Sigmoid colon (tissue), 7 donors: ENCODE data around the gene GRM1. TPM values are rescaled to one million over a fixed set of nuclear protein-coding genes. Genes with fewer than 3 reads are reported as not detected.

ENCODE experiments used
- DNase-seq: peaks from one replicate; pipeline ENCODE4 v3.0.0-alpha.2; 2019
- H3K27ac ChIP-seq, 4 donors: fragments of 200-600 bp; sonication (generic); one replicate each; pipeline ENCODE4 v1.5.1; 2016 to 2019; ENCODE audit warnings: mild to moderate bottlenecking in 1 of 4
- H3K27me3 ChIP-seq, 3 donors: fragments of 200-600 bp; sonication (generic); one replicate each; pipeline ENCODE4 v1.5.1; 2019; ENCODE audit warnings: mild to moderate bottlenecking in 1 of 3
- H3K36me3 ChIP-seq, 4 donors: fragments of 200-600 bp; sonication (generic); one replicate each; pipeline ENCODE4 v1.5.1; 2016 to 2019
- H3K4me1 ChIP-seq, 4 donors: fragments of 200-600 bp; sonication (generic); one replicate each; pipeline ENCODE4 v1.5.1; 2017 to 2019
- H3K4me3 ChIP-seq, 4 donors: fragments of 200-600 bp; sonication (generic); one replicate each; pipeline ENCODE4 v1.5.1; 2017 to 2019; ENCODE audit warnings: mild to moderate bottlenecking in 2 of 4, moderate library complexity in 1 of 4
- H3K9me3 ChIP-seq, 4 donors: fragments of 200-600 bp in 3 of 4; sonication (generic) in 3 of 4; one replicate each; pipeline versions ENCODE4 v1.5.1 to v1.6.1; 2013 to 2019
- CTCF ChIP-seq, 4 experiments: fragments of 450-650 bp in 3 of 4; fragments of 200-600 bp in 1 of 4; IDR thresholded peaks; one replicate each; pipeline ENCODE4 v1.5.1; 2016 to 2019; ENCODE audit warnings: antibody characterized with exemption in 4 of 4, mild to moderate bottlenecking in 3 of 4, moderate library complexity in 2 of 4
- EP300 ChIP-seq, 4 donors: sonication (generic); formaldehyde crosslinking; IDR thresholded peaks; one replicate each; pipeline ENCODE4 v1.6.1; 2017; ENCODE audit warnings: antibody characterized with exemption in 4 of 4
- POLR2A ChIP-seq, 2 donors: fragments of 450-650 bp; IDR thresholded peaks; one replicate each; pipeline ENCODE4 v1.6.1; 2016; ENCODE audit warnings: antibody characterized with exemption in 2 of 2, mild to moderate bottlenecking in 2 of 2, moderate library complexity in 2 of 2
- POLR2AphosphoS5 ChIP-seq, 4 donors: sonication (generic); formaldehyde crosslinking; IDR thresholded peaks; one replicate each; pipeline ENCODE4 v1.6.1; 2017; ENCODE audit warnings: antibody characterized with exemption in 4 of 4
- WGBS, 2 donors: extraction: QIAGEN DNeasy Blood & Tissue Kit; methylation state at CpG; one replicate each; pipeline ENCODE4 v1.1.7; 2013; 5-methylcytosine and 5-hydroxymethylcytosine counted together
- intact Hi-C: fragments of 100-400 bp; cut with DNase I; formaldehyde crosslinking; loops from one replicate; pipeline ENCODE4 v1.15.1; 2023
- polyA plus RNA-seq, 3 donors: library from polyadenylated mRNA; stranded (reverse); fragments of 200-250 nt; gene quantifications; one replicate each; pipeline ENCODE4 v1.2.3, GENCODE V29; 2013
- total RNA-seq, 4 donors: library from RNA; depleted of rRNA; stranded (reverse); fragments of >200 nt; gene quantifications; one replicate each; pipeline ENCODE4 v1.1.0, GENCODE V29; 2016
- donor health status: healthy with polysubstance abuse.
- donor health status: Bipolar disorder and iron deficiency.
- donor health status: healthy.

Gene GRM1
- total and polyA plus RNA-seq, 7 donors: under 0.01 to 0.36 (median 0.03) TPM; not detected in 4

GRCh38 chr6:146408583-146408982, 379.7 kb downstream of the GRM1 start:
- Histone ChIP-seq H3K4me3 (no peak overlapping the region), H3K4me1 (no peaks in the 10 kb centered on the region), H3K27me3 (no peaks in the 10 kb centered on the region), H3K36me3 (no peaks in the 10 kb centered on the region), H3K9me3 (no peaks in the 10 kb centered on the region), H3K27ac (no peak overlapping the region)
- DNase-seq: no peak
- intact Hi-C loops: no loop called here
- 58 to 72% methylated on average over 5 of the region's 5 CpGs for WGBS, 2 donors
- TF ChIP-seq POLR2AphosphoS5 (IDR thresholded peaks at IDR 0.05) (no peak), EP300 (IDR thresholded peaks at IDR 0.05) (no peak), CTCF (IDR thresholded peaks at IDR 0.05) (no peak), POLR2A (IDR thresholded peaks at IDR 0.05) (no peak)

GRCh38 chr6:146410851-146411595, 382.2 kb downstream of the GRM1 start:
- WGBS, 2 donors: 74 to 75% methylated on average over 2 of the region's 2 CpGs
- H3K36me3 ChIP-seq: no peaks in the 10 kb centered on the region
- no peak overlapping the region for H3K4me3 ChIP-seq
- intact Hi-C loops: no loop called here
- H3K27ac ChIP-seq: no peak overlapping the region
- H3K4me1 ChIP-seq: no peaks in the 10 kb centered on the region
- H3K27me3 ChIP-seq: no peaks in the 10 kb centered on the region
- H3K9me3 ChIP-seq: no peaks in the 10 kb centered on the region
- no peak for DNase-seq
- TF ChIP-seq POLR2A (IDR thresholded peaks at IDR 0.05) (no peak), CTCF (IDR thresholded peaks at IDR 0.05) (no peak), POLR2AphosphoS5 (IDR thresholded peaks at IDR 0.05) (no peak), EP300 (IDR thresholded peaks at IDR 0.05) (no peak)

- no peak for TF ChIP-seq POLR2AphosphoS5 (IDR thresholded peaks at IDR 0.05)
- no peak for TF ChIP-seq CTCF (IDR thresholded peaks at IDR 0.05)
- no peak for TF ChIP-seq EP300 (IDR thresholded peaks at IDR 0.05)
- TF ChIP-seq POLR2A (IDR thresholded peaks at IDR 0.05): no peak
- H3K36me3 ChIP-seq: no peaks in the 10 kb centered on the region
- DNase-seq: no peak
- WGBS, 2 donors: 82 to 84% methylated on average over 5 of the region's 5 CpGs
- H3K4me1 ChIP-seq: no peaks in the 10 kb centered on the region
- no peak overlapping the region for H3K27ac ChIP-seq
- no peaks in the 10 kb centered on the region for H3K27me3 ChIP-seq
- no peaks in the 10 kb centered on the region for H3K9me3 ChIP-seq
- no peak overlapping the region for H3K4me3 ChIP-seq
- intact Hi-C loops: no loop called here
Observed at GRCh38 chr6:146419576-146419975, 390.7 kb downstream of the GRM1 start.

GRCh38 chr6:146420255-146420654, 391.4 kb downstream of the GRM1 start:
- Histone ChIP-seq H3K9me3 (no peaks in the 10 kb centered on the region), H3K4me1 (no peaks in the 10 kb centered on the region), H3K27ac (no peak overlapping the region), H3K36me3 (no peaks in the 10 kb centered on the region), H3K4me3 (no peak overlapping the region), H3K27me3 (no peaks in the 10 kb centered on the region)
- no peak for DNase-seq
- 71 to 76% methylated on average over 3 of the region's 3 CpGs for WGBS, 2 donors
- intact Hi-C loops: no loop called here
- TF ChIP-seq POLR2A (IDR thresholded peaks at IDR 0.05) (no peak), POLR2AphosphoS5 (IDR thresholded peaks at IDR 0.05) (no peak), CTCF (IDR thresholded peaks at IDR 0.05) (no peak), EP300 (IDR thresholded peaks at IDR 0.05) (no peak)
